Fibroblast of skin of right quadriceps (primary cell): ENCODE results near the gene YAE1.
"Not testable (repeated sequence)": the region's sequence is repeated elsewhere in the genome, so short reads cannot be mapped to it uniquely, and the experiment has no call there.

Experiments
- DNase-seq: peaks from one replicate; pipeline ENCODE4 v3.0.0-alpha.2; 2013

Gene YAE1, protein sequence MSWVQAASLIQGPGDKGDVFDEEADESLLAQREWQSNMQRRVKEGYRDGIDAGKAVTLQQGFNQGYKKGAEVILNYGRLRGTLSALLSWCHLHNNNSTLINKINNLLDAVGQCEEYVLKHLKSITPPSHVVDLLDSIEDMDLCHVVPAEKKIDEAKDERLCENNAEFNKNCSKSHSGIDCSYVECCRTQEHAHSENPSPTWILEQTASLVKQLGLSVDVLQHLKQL

DNA sequence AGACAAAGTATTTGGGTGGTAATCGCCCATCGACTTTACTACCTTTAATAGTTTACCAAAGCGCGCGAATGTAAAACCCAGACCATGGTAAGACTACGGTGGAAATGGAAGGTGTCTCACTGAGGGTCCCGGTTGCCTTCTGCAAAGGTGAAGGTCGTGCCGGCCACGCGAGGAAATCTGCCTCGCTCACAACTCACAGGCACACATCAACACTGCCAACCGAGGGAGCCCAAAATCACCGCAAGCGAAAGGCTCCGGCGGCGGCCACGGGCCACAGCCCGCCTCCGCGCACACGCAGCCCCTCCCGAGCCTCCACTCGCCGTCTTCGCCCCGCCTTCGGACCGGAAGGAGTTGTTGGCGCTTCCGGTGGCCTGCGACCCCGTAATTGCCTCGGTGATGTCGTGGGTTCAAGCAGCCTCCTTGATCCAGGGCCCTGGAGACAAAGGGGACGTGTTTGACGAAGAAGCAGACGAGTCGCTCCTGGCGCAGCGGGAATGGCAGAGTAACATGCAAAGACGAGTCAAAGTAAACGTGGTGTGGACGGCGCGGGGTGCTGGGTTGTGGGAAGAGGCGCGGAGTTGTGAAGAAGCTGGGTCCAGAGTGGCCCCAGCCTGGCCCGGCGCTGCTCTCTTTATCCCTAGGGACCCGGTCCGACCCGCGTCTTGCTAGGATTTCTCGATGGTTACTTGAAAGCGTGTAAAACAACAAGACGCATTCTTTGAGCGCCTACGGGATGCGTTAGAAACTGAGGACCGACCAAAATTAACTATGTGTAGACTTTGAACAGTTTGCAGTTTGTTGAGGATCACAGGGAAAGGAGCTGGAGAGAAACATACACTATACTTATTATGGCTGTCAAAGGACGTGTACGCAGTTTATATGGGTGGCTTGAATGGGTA lies at the start of gene YAE1:
TSS of gene YAE1 (plus strand) at position 382 of the 899 bp plus-strand sequence. CDS start at position 397, 15 bp downstream.
- DNase-seq: peak; percentile 75

GRCh38 chr7:39516498-39516897 lies 49.7 kb upstream of the YAE1 start:
- no peak for DNase-seq

DNA sequence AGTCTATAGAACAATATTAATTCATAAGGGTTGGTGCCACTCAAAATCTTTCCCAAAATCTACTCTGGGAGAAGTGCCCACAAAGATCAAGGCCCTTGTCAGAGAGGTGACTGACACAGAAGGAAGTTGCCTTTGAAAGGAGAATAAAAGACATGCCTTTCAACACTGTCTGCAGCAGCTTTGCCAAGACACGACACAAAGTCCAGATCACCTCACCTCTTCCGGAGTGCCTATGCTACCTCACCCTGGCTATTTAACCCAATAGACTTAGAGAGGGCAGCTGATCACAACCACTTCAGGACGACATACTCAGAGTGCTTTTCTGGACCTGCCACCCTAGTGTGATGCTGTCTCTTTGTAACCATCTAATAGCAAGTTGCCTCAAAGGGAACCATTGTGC lies 49.0 kb upstream of the YAE1 start:
- no peak for DNase-seq

GRCh38 chr7:39525926-39526325 lies 40.3 kb upstream of the YAE1 start:
- peak; percentile 32 for DNase-seq

DNA sequence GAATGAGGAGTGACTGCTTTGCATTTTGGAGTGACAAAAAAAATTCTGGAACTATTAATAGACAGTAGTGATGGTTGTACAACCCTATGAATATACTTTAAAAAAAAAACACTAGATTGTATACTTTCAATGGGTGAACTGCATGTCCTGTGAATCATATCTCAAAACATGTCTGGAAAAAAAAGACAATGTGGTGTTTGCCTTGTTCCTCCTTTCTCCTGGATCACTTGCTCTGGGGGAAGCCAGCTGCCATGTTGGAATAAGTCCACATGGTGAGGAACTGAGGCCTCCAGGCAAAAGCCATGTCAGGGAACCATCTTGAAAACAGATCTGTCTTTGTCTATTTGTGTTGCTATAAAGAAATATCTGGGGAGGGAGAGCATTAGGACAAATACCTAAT lies 39.5 kb upstream of the YAE1 start:
- DNase-seq: no peak

- no peak for DNase-seq
Measured at GRCh38 chr7:39527296-39527695, 38.9 kb upstream of the YAE1 start.

- peak; percentile 34 for DNase-seq
Measured at GRCh38 chr7:39527951-39528350, 38.3 kb upstream of the YAE1 start.

GRCh38 chr7:39528849-39529248 lies 37.4 kb upstream of the YAE1 start:
- DNase-seq: no peak

GRCh38 chr7:39529582-39529981 lies 36.6 kb upstream of the YAE1 start:
- DNase-seq: no peak

- DNase-seq: no peak
Measured at GRCh38 chr7:39530971-39531370, 35.2 kb upstream of the YAE1 start.

DNA sequence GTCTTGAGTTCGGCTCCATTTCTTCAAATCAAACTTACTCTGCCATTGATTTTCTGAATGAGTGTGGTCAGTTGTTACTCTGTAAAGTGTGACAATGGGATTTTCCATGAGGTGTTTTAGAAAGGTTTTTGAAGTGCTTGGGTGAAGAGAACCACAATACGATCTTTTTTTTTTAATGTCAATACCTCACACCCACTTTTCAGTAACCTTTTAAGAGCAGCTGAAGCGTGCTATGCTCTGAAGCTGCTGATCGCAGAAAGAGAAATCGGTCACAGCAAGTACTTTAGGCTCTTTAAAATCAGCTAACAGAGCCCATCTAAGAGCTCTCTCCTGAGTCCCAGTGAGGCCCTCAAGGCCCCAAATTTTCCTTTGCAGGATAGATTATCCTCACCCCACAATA lies 34.4 kb upstream of the YAE1 start:
- DNase-seq: no peak

GRCh38 chr7:39532832-39533231 lies 33.4 kb upstream of the YAE1 start:
- no peak for DNase-seq

DNA sequence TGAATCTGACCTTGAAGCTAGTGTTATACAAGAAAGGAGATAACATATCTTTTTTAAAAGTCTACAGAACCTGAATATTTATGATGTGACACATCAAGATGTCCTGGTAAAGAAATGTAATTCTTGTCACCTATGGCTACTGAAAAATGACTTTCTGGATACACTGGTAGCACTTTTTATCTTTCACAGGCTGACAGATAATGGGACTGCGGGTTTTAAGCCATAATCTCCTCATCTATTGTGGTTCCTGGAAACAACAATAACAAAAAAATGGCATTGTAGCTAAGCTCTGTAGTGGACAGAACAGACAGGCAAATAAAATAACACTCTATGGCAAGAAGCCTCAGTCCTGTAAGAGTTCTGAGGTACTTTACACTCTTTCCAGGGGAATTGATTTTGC lies 31.6 kb upstream of the YAE1 start:
- DNase-seq: no peak

GRCh38 chr7:39535064-39535463 lies 31.1 kb upstream of the YAE1 start:
- DNase-seq: no peak

GRCh38 chr7:39535720-39536119 lies 30.5 kb upstream of the YAE1 start:
- DNase-seq: no peak

DNA sequence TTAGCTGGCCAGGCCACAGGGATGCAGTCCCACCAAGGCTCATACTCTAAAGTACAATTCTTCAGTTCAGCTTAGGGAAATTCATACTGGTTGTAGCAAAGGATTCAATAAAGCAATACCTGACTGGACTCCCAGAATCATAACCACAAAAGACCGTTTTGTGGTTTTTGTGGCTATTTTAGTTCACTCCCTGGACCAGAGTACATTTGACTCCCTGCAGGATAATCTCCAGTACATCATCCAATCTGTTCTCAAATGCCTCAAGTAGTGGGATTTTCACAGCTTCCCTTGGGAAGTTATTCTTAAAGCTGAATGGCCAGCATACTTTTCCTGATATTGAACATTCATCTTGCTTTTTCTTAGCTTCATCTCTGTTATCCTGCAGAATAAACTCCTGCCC lies 29.3 kb upstream of the YAE1 start:
- DNase-seq: peak; percentile 52

DNA sequence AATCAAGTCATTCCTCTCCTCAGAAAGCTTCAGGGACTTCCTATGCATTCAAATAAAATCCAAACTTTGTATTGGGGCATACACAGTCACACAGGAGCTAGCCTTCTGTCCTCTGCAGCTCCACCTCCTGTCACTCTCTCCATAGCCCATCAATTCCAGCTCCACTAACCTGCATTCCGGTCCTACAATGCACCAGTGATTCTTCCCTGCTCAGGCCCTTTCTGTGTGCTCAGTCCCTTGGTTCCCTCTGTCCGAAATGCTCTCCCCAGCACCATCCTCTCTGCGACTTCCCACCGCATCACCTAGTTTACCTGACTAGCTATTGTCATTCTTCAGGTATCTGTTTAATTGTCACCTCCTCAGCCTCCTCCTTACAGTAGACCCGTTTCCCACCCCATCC lies 26.4 kb upstream of the YAE1 start:
- no peak for DNase-seq

GRCh38 chr7:39540320-39540719 lies 25.9 kb upstream of the YAE1 start:
- DNase-seq: no peak

DNA sequence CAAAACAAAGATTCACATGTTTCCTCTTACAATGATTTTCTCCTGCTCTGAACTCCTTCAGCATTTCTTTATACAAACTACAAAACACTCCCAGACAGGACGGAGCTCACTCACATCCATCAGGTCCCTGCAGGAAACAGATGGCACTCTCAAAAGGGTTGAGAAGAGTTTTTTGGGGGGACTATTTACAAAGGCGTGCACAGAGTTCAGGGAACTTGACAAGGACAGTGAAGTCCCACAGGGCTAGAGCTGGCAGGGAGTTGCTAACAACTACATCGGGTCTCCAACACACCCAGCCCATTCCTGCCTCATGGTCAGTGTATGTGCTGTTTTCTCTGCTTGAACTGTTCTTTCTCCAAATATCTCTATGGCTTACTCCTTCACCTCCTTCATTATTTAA lies 24.7 kb upstream of the YAE1 start:
- no peak for DNase-seq

GRCh38 chr7:39544774-39545173 lies 21.4 kb upstream of the YAE1 start:
- not testable (repeated sequence) for DNase-seq

GRCh38 chr7:39547336-39547735 lies 18.9 kb upstream of the YAE1 start:
- DNase-seq: no peak

- DNase-seq: no peak
Measured at GRCh38 chr7:39550411-39550810, 15.8 kb upstream of the YAE1 start.

DNA sequence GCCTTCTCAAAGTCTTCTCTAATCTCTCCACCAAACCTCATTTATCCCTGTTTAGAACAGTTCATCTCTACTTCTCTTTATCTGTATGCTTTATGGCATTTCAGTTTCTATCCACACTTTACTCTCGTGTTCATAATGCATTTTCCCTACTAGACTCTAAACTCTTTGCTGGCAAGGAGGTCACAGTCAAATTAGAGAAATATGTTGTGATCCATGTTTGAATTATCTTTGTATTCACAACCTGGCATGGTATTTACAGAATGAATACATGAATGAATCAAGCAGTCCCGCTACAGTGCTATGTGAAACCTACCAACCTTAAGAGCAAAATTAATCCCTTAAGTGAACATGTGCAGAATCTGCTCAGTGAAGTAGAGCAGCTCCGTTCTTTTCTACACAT lies 12.8 kb upstream of the YAE1 start:
- no peak for DNase-seq

DNA sequence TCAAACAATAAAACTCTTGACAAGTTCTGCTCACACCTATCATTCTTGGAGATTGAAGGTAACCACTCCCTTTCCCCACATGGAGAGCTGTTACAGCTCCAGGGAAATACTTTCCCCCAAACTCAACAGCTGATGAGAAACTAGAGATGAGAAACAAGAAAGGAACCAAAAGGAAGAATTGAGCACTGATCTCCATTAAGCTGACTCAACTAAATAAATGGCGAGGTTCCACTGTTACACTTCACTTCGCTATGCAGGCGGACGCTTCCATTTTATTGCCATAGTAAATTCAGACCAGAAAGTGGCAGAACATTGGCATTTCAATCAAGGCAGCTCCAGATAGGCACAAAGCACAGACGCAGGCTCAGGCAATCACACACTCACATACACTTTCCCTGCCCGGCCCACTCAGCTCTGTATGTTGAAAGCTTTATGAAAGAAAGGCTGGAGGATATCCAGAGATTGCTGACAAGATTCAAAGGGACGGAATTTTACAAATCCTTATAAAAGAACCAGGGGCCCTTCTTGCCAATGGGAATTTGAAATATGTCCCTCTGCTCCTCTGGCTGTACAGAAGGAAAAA lies 11.5 kb upstream of the YAE1 start:
- DNase-seq: peak; percentile 79
